H1 (cell line): ENCODE data around the gene FHDC1. TPM values are rescaled to one million over a fixed set of nuclear protein-coding genes. Genes with fewer than 3 reads are reported as not detected.

ENCODE experiments used
- NANOG ChIP-seq: IDR thresholded peaks from 2 replicates; pipeline ENCODE4 v1.6.1; 2011; ENCODE audit warnings: low read length, low read depth, mild to moderate bottlenecking, inconsistent platforms; ENCODE audit not compliant: insufficient read depth, poor library complexity, severe bottlenecking
- polyA plus RNA-seq, 7 experiments: library from polyadenylated mRNA; depleted of rRNA in 3 of 7; stranded (reverse) in 5 of 7; unstranded in 2 of 7; fragments of >200 nt in 5 of 7; fragments of 200-250 nt in 2 of 7; gene quantifications; 1 replicate in 5 of 7; 2 replicates in 1 of 7; 4 replicates in 1 of 7; pipeline versions ENCODE4 v1.2.1 to v1.2.3, GENCODE V29; 2011 to 2013; ENCODE audit warnings: missing spikeins in 2 of 7, mixed read lengths in 2 of 7
- total RNA-seq: library from RNA; stranded (reverse); fragmentation: NEBNext Ultra II Directional; extraction: Animal tissue kit (Norgen Biotek cat#: 25700); gene quantifications from 2 replicates; pipeline ENCODE4 v1.2.1, GENCODE V29; 2021

The FHDC1 gene
- total and polyA plus RNA-seq, 2 of the 8 experiments (the other 6 are each of a cell fraction or from before 2014, with no cell fraction given), result 6.4 to 28.6 TPM

GRCh38 chr4:153014460-153014859, 78.3 kb downstream of the FHDC1 start (continued):
- TF ChIP-seq NANOG, result no peak
